GM23338 (cell line): ENCODE results near the gene TMEM117.

Source experiments
- EZH2 ChIP-seq: fragments of 200-600 bp; sonication (generic); IDR thresholded peaks from one replicate; pipeline ENCODE4 v1.8.0; 2017; ENCODE audit warnings: antibody characterized with exemption, mild to moderate bottlenecking, low read depth; ENCODE audit not compliant: unreplicated experiment
- POLR2AphosphoS5 ChIP-seq: IDR thresholded peaks from 2 replicates; pipeline ENCODE4 v1.6.1; 2016; ENCODE audit warnings: antibody characterized with exemption, low read depth
- TF ChIP-seq, protein P1 (sequence below), 2 experiments: fragments of 200-600 bp in 1 of 2; sonication (generic) in 1 of 2; conservative IDR thresholded peaks; 2 replicates each; pipeline versions ENCODE4 v1.5.1 to v1.6.1; 2016 to 2017; ENCODE audit warnings: antibody characterized with exemption in 2 of 2, low read depth in 2 of 2, mild to moderate bottlenecking in 2 of 2, moderate library complexity in 1 of 2
- TF ChIP-seq, protein P2 (sequence below): IDR thresholded peaks from one replicate; pipeline ENCODE4 v1.6.1; 2018; ENCODE audit warnings: antibody characterized with exemption; ENCODE audit not compliant: unreplicated experiment
- TF ChIP-seq, protein P3 (sequence below): IDR thresholded peaks from 2 replicates; pipeline ENCODE4 v1.6.1; 2016; ENCODE audit warnings: antibody characterized with exemption

DNA sequence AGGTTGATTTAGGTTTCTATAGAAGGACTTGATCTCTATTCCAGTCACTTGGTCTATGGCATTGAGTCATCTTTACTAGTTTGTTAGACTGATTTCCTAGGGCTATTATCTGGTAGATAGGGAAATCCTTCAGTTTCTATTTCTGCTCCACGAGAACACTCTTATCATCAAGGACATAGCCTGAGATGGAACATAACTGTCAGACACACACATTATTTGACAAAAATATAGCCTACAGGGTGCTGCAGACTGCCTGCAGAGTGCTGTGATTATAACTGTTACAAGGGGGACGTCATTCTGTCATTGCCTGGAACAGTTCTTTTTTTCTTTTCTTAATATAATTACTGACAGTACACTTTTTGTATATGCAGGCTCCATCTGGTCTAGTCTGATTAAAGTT lies 82.0 kb downstream of the TMEM117 start:
- TF ChIP-seq, protein P1, sequence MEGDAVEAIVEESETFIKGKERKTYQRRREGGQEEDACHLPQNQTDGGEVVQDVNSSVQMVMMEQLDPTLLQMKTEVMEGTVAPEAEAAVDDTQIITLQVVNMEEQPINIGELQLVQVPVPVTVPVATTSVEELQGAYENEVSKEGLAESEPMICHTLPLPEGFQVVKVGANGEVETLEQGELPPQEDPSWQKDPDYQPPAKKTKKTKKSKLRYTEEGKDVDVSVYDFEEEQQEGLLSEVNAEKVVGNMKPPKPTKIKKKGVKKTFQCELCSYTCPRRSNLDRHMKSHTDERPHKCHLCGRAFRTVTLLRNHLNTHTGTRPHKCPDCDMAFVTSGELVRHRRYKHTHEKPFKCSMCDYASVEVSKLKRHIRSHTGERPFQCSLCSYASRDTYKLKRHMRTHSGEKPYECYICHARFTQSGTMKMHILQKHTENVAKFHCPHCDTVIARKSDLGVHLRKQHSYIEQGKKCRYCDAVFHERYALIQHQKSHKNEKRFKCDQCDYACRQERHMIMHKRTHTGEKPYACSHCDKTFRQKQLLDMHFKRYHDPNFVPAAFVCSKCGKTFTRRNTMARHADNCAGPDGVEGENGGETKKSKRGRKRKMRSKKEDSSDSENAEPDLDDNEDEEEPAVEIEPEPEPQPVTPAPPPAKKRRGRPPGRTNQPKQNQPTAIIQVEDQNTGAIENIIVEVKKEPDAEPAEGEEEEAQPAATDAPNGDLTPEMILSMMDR (conservative IDR thresholded peaks at IDR 0.05; ENCODE audit: low read depth in 2 of 2) = no peak
- TF ChIP-seq POLR2AphosphoS5 (no peak), EZH2 (no peak)
- TF ChIP-seq, protein P2, sequence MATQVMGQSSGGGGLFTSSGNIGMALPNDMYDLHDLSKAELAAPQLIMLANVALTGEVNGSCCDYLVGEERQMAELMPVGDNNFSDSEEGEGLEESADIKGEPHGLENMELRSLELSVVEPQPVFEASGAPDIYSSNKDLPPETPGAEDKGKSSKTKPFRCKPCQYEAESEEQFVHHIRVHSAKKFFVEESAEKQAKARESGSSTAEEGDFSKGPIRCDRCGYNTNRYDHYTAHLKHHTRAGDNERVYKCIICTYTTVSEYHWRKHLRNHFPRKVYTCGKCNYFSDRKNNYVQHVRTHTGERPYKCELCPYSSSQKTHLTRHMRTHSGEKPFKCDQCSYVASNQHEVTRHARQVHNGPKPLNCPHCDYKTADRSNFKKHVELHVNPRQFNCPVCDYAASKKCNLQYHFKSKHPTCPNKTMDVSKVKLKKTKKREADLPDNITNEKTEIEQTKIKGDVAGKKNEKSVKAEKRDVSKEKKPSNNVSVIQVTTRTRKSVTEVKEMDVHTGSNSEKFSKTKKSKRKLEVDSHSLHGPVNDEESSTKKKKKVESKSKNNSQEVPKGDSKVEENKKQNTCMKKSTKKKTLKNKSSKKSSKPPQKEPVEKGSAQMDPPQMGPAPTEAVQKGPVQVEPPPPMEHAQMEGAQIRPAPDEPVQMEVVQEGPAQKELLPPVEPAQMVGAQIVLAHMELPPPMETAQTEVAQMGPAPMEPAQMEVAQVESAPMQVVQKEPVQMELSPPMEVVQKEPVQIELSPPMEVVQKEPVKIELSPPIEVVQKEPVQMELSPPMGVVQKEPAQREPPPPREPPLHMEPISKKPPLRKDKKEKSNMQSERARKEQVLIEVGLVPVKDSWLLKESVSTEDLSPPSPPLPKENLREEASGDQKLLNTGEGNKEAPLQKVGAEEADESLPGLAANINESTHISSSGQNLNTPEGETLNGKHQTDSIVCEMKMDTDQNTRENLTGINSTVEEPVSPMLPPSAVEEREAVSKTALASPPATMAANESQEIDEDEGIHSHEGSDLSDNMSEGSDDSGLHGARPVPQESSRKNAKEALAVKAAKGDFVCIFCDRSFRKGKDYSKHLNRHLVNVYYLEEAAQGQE = no peak
- TF ChIP-seq, protein P3, sequence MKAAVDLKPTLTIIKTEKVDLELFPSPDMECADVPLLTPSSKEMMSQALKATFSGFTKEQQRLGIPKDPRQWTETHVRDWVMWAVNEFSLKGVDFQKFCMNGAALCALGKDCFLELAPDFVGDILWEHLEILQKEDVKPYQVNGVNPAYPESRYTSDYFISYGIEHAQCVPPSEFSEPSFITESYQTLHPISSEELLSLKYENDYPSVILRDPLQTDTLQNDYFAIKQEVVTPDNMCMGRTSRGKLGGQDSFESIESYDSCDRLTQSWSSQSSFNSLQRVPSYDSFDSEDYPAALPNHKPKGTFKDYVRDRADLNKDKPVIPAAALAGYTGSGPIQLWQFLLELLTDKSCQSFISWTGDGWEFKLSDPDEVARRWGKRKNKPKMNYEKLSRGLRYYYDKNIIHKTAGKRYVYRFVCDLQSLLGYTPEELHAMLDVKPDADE = no peak
